ENCODE data around the gene TAS2R40.

- no peak for TF ChIP-seq CTCF (IDR thresholded peaks at IDR 0.05 in 2 of 3, conservative IDR thresholded peaks at IDR 0.05 in 1 of 3; ENCODE audit: borderline replicate concordance in 1 of 3, insufficient read depth in 1 of 3, low read depth in 2 of 3, low read length in 2 of 3)
- TF ChIP-seq POLR2A (IDR thresholded peaks at IDR 0.05; ENCODE audit: borderline replicate concordance, extremely low read depth, insufficient read depth, insufficient read length) = no peak
- no peak for TF ChIP-seq REST (IDR thresholded peaks at IDR 0.05; ENCODE audit: low read depth)
- TF ChIP-seq JUND (IDR thresholded peaks at IDR 0.05) = no peak
- no peak for TF ChIP-seq EZH2phosphoT487 (IDR thresholded peaks at IDR 0.05; ENCODE audit: borderline replicate concordance)
- no peak for TF ChIP-seq POLR2AphosphoS5 (IDR thresholded peaks at IDR 0.05; ENCODE audit: low read depth, low read length)
- TF ChIP-seq TCF7L2 (IDR thresholded peaks at IDR 0.05; ENCODE audit: borderline replicate concordance, extremely low read depth, insufficient read depth, insufficient read length) = no peak
Observed at GRCh38 chr7:143217806-143218205, 4.0 kb upstream of the TAS2R40 start.

Data from HCT116 (cell line).